Natural killer cell treated with Interleukin-12 subunit alpha and Interleukin-12 subunit beta and Interleukin-15 and Interleukin-18, amount 100 ng/mL, for 72 hours (primary cell): Measurements from ENCODE around the gene DCLK1. TPM values are rescaled to one million over a fixed set of nuclear protein-coding genes. Genes with fewer than 3 reads are reported as not detected.

Source experiments
- ATAC-seq, 2 donors: fragments of 150-1000 bp; cut with Tn5 transposase in 1 of 2; sonication (Bioruptor Pico), chemical (Tn5 transposase) in 1 of 2; 2 replicates each; pipeline ENCODE4 v1.10.0; 2021
- DNase-seq: peaks from one replicate; pipeline ENCODE4 v3.0.0; 2022; ENCODE audit warnings: low spot score
- H3K27ac Mint-ChIP-seq, 2 donors: 1 replicate in 1 of 2; 2 replicates in 1 of 2; pipeline ENCODE4 v1.8.0; 2022; ENCODE audit warnings: mixed read lengths in 2 of 2, mild to moderate bottlenecking in 1 of 2, moderate library complexity in 1 of 2
- H3K27me3 Mint-ChIP-seq, 2 donors: 1 replicate in 1 of 2; 2 replicates in 1 of 2; pipeline ENCODE4 v1.8.0; 2022; ENCODE audit warnings: mixed read lengths in 2 of 2
- H3K36me3 Mint-ChIP-seq: one replicate; pipeline ENCODE4 v1.8.0; 2022; ENCODE audit warnings: mixed read lengths
- H3K4me1 Mint-ChIP-seq, 2 donors: 1 replicate in 1 of 2; 2 replicates in 1 of 2; pipeline ENCODE4 v1.8.0; 2022; ENCODE audit warnings: low read depth in 2 of 2, mixed read lengths in 2 of 2, mild to moderate bottlenecking in 1 of 2
- H3K4me3 Mint-ChIP-seq: one replicate; pipeline ENCODE4 v1.8.0; 2022; ENCODE audit warnings: mixed read lengths
- H3K9me3 Mint-ChIP-seq: 2 replicates; pipeline ENCODE4 v1.8.0; 2022; ENCODE audit warnings: mixed read lengths
- total RNA-seq, 2 donors: library from RNA; stranded (reverse); gene quantifications; one replicate each; pipeline ENCODE4 v1.2.3, GENCODE V29; 2022

The DCLK1 gene
- total RNA-seq, 2 donors from 2014 or later = not detected

DNA sequence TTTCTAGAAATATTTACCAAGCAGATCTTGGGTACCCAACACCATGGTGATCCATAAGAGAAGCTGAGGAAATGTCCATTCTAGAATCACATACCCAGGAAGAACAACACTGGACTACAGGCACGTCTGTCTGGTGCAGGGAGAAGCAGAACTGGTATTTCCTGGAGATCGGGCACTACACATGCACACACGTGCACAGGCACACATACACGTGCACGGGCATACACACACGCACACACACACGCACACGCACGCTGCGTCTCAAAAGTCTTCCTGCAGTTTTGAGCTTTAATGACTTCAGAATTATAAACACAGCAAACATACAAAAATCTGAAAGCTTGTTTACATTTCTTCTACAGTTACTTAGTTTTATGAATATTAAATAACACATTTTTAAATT is 189.8 kb downstream of the DCLK1 start:
- Mint-ChIP-seq H3K9me3 (peaks cover 10% of the 10 kb centered on the region), H3K4me1 (no peaks in the 10 kb centered on the region), H3K27me3 (no peaks in the 10 kb centered on the region), H3K36me3 (peaks cover 6% of the 10 kb centered on the region), H3K4me3 (no peak overlapping the region), H3K27ac (no peak overlapping the region)
- no peak for DNase-seq
- ATAC-seq = no peak

- no peak for DNase-seq
- peaks cover 12% of the 10 kb centered on the region for H3K9me3 Mint-ChIP-seq
- no peak for ATAC-seq
- H3K27ac Mint-ChIP-seq = no peak overlapping the region
- no peak overlapping the region for H3K4me3 Mint-ChIP-seq
- H3K27me3 Mint-ChIP-seq = no peaks in the 10 kb centered on the region
- H3K36me3 Mint-ChIP-seq = peaks cover 6% of the 10 kb centered on the region
- H3K4me1 Mint-ChIP-seq = no peaks in the 10 kb centered on the region
These were observed 190.4 kb downstream of the DCLK1 start for GRCh38 chr13:35940734-35941133.

DNA sequence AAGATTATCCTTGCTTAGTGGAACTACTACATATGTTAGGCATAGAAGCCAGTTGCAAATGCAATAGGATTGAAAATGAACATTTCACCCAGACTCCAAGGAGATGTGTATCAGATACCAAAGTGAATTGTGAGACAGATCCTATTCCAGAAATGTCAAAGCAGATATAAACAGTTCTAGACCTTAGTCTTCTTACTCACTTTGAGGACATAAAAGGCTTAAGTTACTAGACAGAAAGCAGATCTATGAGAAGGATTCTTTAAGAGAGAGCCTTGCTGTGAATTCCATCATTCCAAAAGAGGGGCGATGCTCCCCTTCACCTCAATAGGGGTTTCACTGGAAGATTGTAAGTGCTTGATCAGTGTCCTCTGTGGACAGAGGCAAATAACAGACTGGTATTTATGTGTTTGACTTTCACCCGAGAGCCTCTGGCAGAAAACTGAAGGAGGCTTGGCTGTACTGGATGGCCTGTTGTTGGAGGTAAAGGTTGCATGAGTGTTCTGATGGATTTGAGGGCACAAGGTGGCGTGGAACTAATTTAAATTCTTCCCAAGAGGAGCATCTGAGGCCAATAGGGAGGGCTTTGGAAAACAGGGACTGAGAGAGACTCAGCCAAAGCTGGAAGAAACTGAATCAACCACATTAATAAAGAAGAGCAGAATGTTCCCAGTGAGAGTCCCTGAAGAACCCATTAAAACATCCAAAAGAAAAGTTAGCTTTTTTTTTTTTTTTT is 194.8 kb downstream of the DCLK1 start:
- ATAC-seq (no peak), DNase-seq (no peak)
- H3K9me3 Mint-ChIP-seq = peaks cover 20% of the 10 kb centered on the region
- no peak overlapping the region for H3K27ac Mint-ChIP-seq
- H3K27me3 Mint-ChIP-seq = no peaks in the 10 kb centered on the region
- H3K4me1 Mint-ChIP-seq = no peaks in the 10 kb centered on the region
- H3K36me3 Mint-ChIP-seq = peaks cover 6% of the 10 kb centered on the region
- H3K4me3 Mint-ChIP-seq = no peak overlapping the region

DNA sequence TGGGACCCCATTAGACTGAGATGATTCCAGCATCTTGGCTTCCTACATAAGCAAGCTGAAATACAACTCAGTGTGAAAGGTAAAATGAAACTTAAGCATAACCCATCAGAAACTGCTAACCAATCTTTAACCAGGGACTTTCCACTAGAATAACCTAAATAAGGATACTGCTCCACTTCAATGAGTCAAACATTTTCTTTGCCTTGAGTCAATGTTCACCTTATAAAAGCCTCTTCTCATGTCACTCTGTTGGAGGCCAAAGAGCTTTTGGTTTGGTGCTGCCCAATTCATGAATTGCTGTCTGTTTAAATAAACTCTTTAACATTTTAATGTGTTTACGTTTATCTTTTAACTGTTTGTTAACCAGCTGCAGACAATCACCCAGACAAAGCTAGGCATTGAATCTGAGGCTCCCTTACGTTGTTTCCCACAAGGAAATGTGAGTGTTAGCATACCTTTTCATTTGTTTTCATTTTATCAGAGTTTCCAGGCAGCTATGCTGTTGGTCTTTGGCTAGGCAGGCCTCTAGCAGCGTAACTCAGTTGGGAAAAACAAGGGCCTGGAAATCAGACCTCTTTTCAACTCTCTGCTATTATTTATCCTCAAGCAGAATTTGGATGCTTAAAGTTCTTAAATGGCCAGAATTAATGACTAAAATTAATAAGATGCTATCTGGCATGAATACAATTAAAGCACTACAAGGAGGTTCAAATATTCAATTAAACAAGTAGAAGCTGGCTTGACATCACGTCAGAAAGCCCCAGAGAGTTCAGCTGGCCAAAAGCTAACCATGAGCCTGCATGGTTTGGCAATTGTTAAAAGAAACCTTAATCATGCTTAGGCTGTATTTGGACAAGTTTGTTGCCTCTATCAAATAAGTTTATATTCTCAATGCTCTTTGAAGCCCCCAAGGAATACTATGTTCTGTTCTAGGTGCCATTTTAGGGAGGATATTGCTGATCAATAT is 200.2 kb downstream of the DCLK1 start:
- H3K4me1 Mint-ChIP-seq = no peaks in the 10 kb centered on the region
- ATAC-seq = no peak
- no peak overlapping the region for H3K27ac Mint-ChIP-seq
- no peak overlapping the region for H3K4me3 Mint-ChIP-seq
- H3K36me3 Mint-ChIP-seq = no peaks in the 10 kb centered on the region
- peaks cover 18% of the 10 kb centered on the region for H3K9me3 Mint-ChIP-seq
- H3K27me3 Mint-ChIP-seq = no peaks in the 10 kb centered on the region
- no peak for DNase-seq

GRCh38 chr13:35927567-35928021 is 203.6 kb downstream of the DCLK1 start:
- no peak for DNase-seq
- Mint-ChIP-seq H3K36me3 (no peaks in the 10 kb centered on the region), H3K27ac (no peak overlapping the region), H3K4me3 (no peak overlapping the region), H3K27me3 (no peaks in the 10 kb centered on the region), H3K9me3 (peaks cover 2% of the 10 kb centered on the region), H3K4me1 (no peaks in the 10 kb centered on the region)
- peak; percentile 15 to 20 for ATAC-seq

- no peak for ATAC-seq
- Mint-ChIP-seq H3K9me3 (peaks cover 2% of the 10 kb centered on the region), H3K4me1 (no peaks in the 10 kb centered on the region), H3K27me3 (no peaks in the 10 kb centered on the region), H3K4me3 (no peak overlapping the region), H3K27ac (no peak overlapping the region), H3K36me3 (no peaks in the 10 kb centered on the region)
- DNase-seq = no peak
These were observed 204.2 kb downstream of the DCLK1 start for GRCh38 chr13:35926859-35927530.

DNA sequence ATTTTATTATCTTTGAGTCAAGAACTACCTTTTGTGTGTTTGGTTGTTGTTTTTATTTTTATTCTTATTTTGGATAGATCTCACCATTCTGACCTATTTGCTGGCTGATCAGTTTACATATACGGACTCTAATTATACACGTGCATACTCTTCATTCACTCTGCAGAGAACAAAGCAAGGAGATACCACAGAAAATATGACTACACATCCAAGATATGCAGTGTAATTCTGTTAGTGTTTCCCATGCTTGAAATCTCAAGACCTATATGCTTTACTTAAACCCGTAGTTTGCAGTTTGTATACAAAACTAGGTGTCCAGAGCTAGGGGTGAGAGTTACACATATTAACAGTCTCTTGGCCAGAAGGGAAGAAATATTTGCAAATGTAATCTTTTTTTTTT is 205.5 kb downstream of the DCLK1 start:
- peaks cover 6% of the 10 kb centered on the region for H3K9me3 Mint-ChIP-seq
- no peaks in the 10 kb centered on the region for H3K36me3 Mint-ChIP-seq
- no peak overlapping the region for H3K27ac Mint-ChIP-seq
- H3K4me1 Mint-ChIP-seq = no peaks in the 10 kb centered on the region
- DNase-seq (no peak), ATAC-seq (no peak)
- no peak overlapping the region for H3K4me3 Mint-ChIP-seq
- H3K27me3 Mint-ChIP-seq = no peaks in the 10 kb centered on the region

DNA sequence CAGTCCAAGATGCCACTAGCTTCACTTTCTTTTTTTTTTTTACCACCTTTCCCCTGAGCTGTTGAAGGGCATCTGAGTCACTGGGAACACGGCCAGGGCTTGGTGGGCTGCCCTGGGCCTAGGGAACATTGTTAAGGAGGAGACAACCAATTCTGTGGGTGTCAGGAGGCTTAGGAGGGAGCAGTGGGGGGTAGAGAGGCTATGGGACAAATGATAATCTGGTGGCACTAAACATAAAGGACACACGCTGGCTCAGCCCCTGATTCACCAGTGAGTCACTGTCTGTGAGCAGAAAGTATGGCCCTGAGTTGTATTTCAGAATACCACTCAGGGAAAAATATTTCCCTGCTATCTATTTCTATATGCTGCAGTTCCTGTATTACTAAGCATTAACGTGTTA is 207.8 kb downstream of the DCLK1 start:
- Mint-ChIP-seq H3K4me1 (no peaks in the 10 kb centered on the region), H3K27ac (no peak overlapping the region), H3K4me3 (no peak overlapping the region), H3K27me3 (no peaks in the 10 kb centered on the region), H3K36me3 (no peaks in the 10 kb centered on the region), H3K9me3 (peaks cover 9% of the 10 kb centered on the region)
- no peak for DNase-seq
- no peak for ATAC-seq

DNA sequence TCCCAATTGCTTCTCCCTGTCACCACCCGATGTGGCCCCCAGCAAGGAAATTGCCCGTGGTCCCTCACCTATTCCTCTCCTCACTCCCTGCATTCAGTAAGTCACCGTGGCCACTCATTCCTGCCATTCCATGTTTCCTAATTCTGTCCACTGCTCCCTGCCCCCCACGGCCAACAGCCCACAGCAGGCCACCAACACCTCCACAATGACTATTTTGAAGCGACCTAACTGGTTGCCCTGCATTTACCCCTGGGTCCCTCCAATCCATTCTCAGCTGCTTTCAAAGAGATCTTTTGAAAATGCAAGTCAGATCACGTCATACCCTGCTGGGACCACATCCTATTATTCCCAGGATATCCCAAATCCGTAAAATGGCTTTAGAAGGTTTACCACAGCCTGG is 210.4 kb downstream of the DCLK1 start:
- peaks cover 11% of the 10 kb centered on the region for H3K9me3 Mint-ChIP-seq
- no peaks in the 10 kb centered on the region for H3K27me3 Mint-ChIP-seq
- no peaks in the 10 kb centered on the region for H3K36me3 Mint-ChIP-seq
- no peak overlapping the region for H3K4me3 Mint-ChIP-seq
- no peaks in the 10 kb centered on the region for H3K4me1 Mint-ChIP-seq
- H3K27ac Mint-ChIP-seq = no peak overlapping the region
- no peak for ATAC-seq
- DNase-seq = no peak

DNA sequence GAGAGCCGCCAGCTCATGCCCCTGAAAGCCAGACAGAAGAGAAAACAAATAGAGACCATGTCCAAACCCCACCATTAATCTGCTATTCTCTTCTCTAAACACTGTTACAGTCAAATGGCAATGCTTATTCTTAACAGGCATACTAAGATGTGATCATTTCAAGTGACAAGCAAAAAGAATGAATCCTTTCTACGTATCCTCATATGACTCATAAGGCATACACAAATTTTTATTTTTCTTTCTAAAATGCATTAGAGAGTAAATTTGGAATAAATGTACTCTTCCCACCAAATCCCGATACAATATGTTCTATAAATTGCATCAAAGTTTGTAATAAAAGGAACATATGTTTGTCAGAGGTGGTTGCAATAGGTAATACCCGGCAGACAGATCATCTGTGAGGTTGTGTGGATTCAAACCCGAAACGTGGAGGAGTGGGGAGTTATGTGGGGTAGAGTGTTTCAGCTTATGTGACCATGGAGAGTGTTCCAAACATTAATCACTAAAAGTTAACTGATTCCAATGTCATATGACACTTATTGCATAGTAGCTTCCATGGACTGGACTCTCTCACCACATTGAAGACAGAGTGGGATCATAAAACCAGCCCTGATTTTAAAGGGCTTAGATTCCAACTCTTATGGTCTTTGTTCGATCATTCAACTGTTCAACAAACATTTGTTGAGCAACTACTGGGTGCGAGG is 213.1 kb downstream of the DCLK1 start:
- H3K9me3 Mint-ChIP-seq = peaks cover 11% of the 10 kb centered on the region
- no peak for DNase-seq
- H3K27ac Mint-ChIP-seq = no peak overlapping the region
- ATAC-seq = no peak
- no peaks in the 10 kb centered on the region for H3K27me3 Mint-ChIP-seq
- H3K4me1 Mint-ChIP-seq = no peaks in the 10 kb centered on the region
- H3K36me3 Mint-ChIP-seq = no peaks in the 10 kb centered on the region
- no peak overlapping the region for H3K4me3 Mint-ChIP-seq

- ATAC-seq (no peak), DNase-seq (no peak)
- Mint-ChIP-seq H3K4me1 (no peaks in the 10 kb centered on the region), H3K4me3 (no peak overlapping the region), H3K27ac (no peak overlapping the region), H3K27me3 (no peaks in the 10 kb centered on the region), H3K9me3 (peaks cover 11% of the 10 kb centered on the region), H3K36me3 (no peaks in the 10 kb centered on the region)
These were observed 213.8 kb downstream of the DCLK1 start for GRCh38 chr13:35917252-35917941.

GRCh38 chr13:35916146-35916545 is 215.0 kb downstream of the DCLK1 start:
- Mint-ChIP-seq H3K9me3 (peaks cover 11% of the 10 kb centered on the region), H3K4me3 (no peak overlapping the region), H3K36me3 (no peaks in the 10 kb centered on the region), H3K27me3 (no peaks in the 10 kb centered on the region), H3K27ac (no peak overlapping the region), H3K4me1 (no peaks in the 10 kb centered on the region)
- no peak for ATAC-seq
- no peak for DNase-seq

- DNase-seq = no peak
- ATAC-seq = no peak
- H3K27me3 Mint-ChIP-seq = no peaks in the 10 kb centered on the region
- H3K4me3 Mint-ChIP-seq = no peak overlapping the region
- H3K9me3 Mint-ChIP-seq = peaks cover 7% of the 10 kb centered on the region
- no peaks in the 10 kb centered on the region for H3K4me1 Mint-ChIP-seq
- H3K36me3 Mint-ChIP-seq = no peaks in the 10 kb centered on the region
- H3K27ac Mint-ChIP-seq = no peak overlapping the region
These were observed 216.5 kb downstream of the DCLK1 start for GRCh38 chr13:35914662-35915061.
